Natural killer cell (primary cell): ENCODE data around the gene SPATA16. TPM values are rescaled to one million over a fixed set of nuclear protein-coding genes. Genes with fewer than 3 reads are reported as not detected.

Source experiments
- ATAC-seq, 3 donors: fragments of 150-1000 bp in 2 of 3; fragments of 200-7000 bp in 1 of 3; cut with Tn5 transposase; 1 replicate in 1 of 3; 2 replicates in 2 of 3; pipeline ENCODE4 v1.10.0; 2021; ENCODE audit warnings: mild to moderate bottlenecking in 2 of 3, moderate library complexity in 2 of 3
- DNase-seq, 2 donors: peaks; one replicate each; pipeline versions ENCODE4 v3.0.0 to v3.0.0-alpha.2; 2013 to 2021; ENCODE audit warnings: mixed read lengths in 1 of 2
- H3K27ac ChIP-seq: one replicate; pipeline ENCODE4 v1.5.1; 2013; ENCODE audit warnings: mild to moderate bottlenecking, low read length
- H3K27me3 ChIP-seq: one replicate; pipeline ENCODE4 v1.6.1; 2013; ENCODE audit warnings: low read length; ENCODE audit not compliant: control insufficient read depth, insufficient read depth
- H3K36me3 ChIP-seq: one replicate; pipeline ENCODE4 v1.6.1; 2013; ENCODE audit warnings: low read length; ENCODE audit not compliant: control insufficient read depth, insufficient read depth
- H3K4me1 ChIP-seq: one replicate; pipeline ENCODE4 v1.6.1; 2013; ENCODE audit warnings: low read length; ENCODE audit not compliant: control insufficient read depth, insufficient read depth
- H3K4me3 ChIP-seq: one replicate; pipeline ENCODE4 v1.5.1; 2013; ENCODE audit warnings: low read length
- H3K9me3 ChIP-seq: one replicate; pipeline ENCODE4 v1.6.1; 2013; ENCODE audit warnings: low read length; ENCODE audit not compliant: control insufficient read depth, insufficient read depth
- H3K27ac Mint-ChIP-seq, 2 donors: one replicate each; pipeline ENCODE4 v1.8.0; 2022; ENCODE audit warnings: mild to moderate bottlenecking in 2 of 2, mixed read lengths in 2 of 2, moderate library complexity in 1 of 2
- H3K27me3 Mint-ChIP-seq, 2 donors: one replicate each; pipeline ENCODE4 v1.8.0; 2022; ENCODE audit warnings: low read depth in 2 of 2, mixed read lengths in 2 of 2
- H3K36me3 Mint-ChIP-seq: one replicate; pipeline ENCODE4 v1.8.0; 2022; ENCODE audit warnings: mixed read lengths
- H3K4me1 Mint-ChIP-seq, 2 donors: one replicate each; pipeline ENCODE4 v1.8.0; 2022; ENCODE audit warnings: mixed read lengths in 2 of 2
- H3K4me3 Mint-ChIP-seq: one replicate; pipeline ENCODE4 v1.8.0; 2022; ENCODE audit warnings: mild to moderate bottlenecking, moderate library complexity, mixed read lengths
- H3K9me3 Mint-ChIP-seq, 2 donors: one replicate each; pipeline ENCODE4 v1.8.0; 2022; ENCODE audit warnings: mixed read lengths in 2 of 2
- whole genome bisulfite sequencing: methylation state at CpG from one replicate; pipeline ENCODE4 v1.1.7; 2013; ENCODE audit warnings: missing lambda C conversion rate; ENCODE audit not compliant: insufficient coverage; 5-methylcytosine and 5-hydroxymethylcytosine counted together
- intact Hi-C: fragments of 100-400 bp; cut with micrococcal nuclease; formaldehyde crosslinking; loops from one replicate; pipeline ENCODE4 v1.14.2; 2022
- total RNA-seq, 4 donors: library from RNA; stranded (reverse); fragments of 120-200 nt in 1 of 4; gene quantifications; one replicate each; pipeline versions ENCODE4 v1.2.3 to v1.2.4, GENCODE V29; 2013 to 2022
- TF ChIP-seq, protein P1 (sequence below): fragments of 200-600 bp; IDR thresholded peaks from one replicate; pipeline ENCODE4 v1.8.0; 2022; ENCODE audit warnings: antibody characterized with exemption

Gene SPATA16
- total RNA-seq, 3 donors from 2014 or later (not counting 1 experiment from before 2014, with no cell fraction given) = not detected

DNA sequence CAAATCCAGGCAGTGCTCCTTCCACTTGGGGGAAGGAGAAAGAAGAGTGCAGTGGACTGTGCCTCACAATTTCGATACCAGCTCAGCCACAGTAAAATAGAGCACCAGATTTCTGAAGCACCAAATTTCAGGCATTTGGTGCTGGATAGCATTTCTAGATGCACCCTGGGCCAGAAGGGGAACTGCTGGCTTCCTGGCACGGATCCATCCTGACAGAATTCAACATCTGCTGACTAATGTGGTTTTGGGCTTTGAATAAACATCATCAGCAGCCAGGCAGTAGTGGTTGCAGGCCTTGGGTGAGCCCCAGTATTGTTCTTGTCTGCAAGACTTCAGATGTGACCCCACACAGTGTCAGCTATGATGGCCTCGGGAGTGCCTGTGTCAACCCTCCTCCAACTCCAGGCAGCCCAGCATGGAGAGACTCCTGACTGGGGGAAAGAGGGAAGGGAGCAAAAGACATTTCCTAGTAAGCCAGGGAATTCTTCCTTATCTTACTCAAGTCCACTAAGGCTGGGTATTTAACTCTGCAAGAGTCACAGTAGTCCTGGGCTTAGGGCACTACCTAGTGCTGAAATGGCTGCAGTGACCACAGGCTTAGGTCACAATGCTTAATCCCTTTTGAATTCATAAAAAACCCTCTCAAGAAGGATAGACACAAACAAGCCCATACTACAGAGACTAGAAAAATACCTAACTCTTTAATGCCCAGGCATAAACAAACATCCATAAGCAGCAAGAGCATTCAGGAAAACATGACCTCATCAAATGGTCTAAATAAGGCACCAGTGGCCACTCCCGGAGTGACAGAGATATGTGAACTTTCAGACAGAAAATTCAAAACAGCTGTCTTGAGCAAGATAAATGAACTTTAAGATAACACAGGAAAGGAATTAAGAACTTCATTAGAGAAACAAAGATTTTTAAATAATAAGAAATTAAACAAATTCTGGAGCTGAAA is 74.7 kb downstream of the SPATA16 start:
- ATAC-seq (no peak), DNase-seq (no peak)
- no peak overlapping the region for H3K4me3 ChIP-seq
- intact Hi-C loops = no loop called here
- peaks cover 7% of the 10 kb centered on the region for H3K36me3 Mint-ChIP-seq
- 34% methylated on average over 4 of the region's 4 CpGs for whole genome bisulfite sequencing
- no peaks in the 10 kb centered on the region for H3K27me3 ChIP-seq
- no peak overlapping the region for H3K4me3 Mint-ChIP-seq
- TF ChIP-seq, protein P1, sequence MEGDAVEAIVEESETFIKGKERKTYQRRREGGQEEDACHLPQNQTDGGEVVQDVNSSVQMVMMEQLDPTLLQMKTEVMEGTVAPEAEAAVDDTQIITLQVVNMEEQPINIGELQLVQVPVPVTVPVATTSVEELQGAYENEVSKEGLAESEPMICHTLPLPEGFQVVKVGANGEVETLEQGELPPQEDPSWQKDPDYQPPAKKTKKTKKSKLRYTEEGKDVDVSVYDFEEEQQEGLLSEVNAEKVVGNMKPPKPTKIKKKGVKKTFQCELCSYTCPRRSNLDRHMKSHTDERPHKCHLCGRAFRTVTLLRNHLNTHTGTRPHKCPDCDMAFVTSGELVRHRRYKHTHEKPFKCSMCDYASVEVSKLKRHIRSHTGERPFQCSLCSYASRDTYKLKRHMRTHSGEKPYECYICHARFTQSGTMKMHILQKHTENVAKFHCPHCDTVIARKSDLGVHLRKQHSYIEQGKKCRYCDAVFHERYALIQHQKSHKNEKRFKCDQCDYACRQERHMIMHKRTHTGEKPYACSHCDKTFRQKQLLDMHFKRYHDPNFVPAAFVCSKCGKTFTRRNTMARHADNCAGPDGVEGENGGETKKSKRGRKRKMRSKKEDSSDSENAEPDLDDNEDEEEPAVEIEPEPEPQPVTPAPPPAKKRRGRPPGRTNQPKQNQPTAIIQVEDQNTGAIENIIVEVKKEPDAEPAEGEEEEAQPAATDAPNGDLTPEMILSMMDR = no peak
- no peaks in the 10 kb centered on the region for H3K4me1 Mint-ChIP-seq
- H3K27me3 Mint-ChIP-seq = no peaks in the 10 kb centered on the region
- H3K4me1 ChIP-seq = no peaks in the 10 kb centered on the region
- no peak overlapping the region for H3K27ac ChIP-seq
- H3K9me3 Mint-ChIP-seq = peaks cover 3 to 13% of the 10 kb centered on the region in 2 donors
- no peaks in the 10 kb centered on the region for H3K36me3 ChIP-seq
- no peaks in the 10 kb centered on the region for H3K9me3 ChIP-seq
- H3K27ac Mint-ChIP-seq = no peak overlapping the region

DNA sequence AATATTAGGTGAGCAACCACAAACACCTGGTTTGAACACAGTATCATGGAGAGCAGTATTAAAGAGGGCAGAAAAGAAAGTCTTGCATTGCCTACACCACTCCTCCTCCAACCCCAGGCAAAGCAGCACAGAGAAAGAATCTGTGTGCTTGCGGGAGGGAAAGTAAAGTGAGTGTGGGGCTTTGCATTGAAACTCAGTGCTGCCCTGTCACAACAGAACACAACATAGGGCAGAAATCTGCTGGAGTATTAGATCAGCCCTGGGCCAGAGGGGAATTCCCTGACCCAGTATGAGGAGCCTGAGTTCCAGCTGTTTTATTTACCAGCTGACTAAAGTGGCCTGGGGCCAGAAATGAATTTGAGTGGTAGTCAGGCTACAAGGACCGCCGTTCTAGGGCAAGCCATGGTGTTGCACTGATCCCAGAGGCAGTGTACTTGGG is 75.5 kb downstream of the SPATA16 start:
- Mint-ChIP-seq H3K9me3 (peaks cover 3 to 10% of the 10 kb centered on the region in 2 donors), H3K36me3 (peaks cover 7% of the 10 kb centered on the region), H3K27ac (no peak overlapping the region), H3K4me3 (no peak overlapping the region), H3K27me3 (no peaks in the 10 kb centered on the region), H3K4me1 (no peaks in the 10 kb centered on the region)
- Histone ChIP-seq H3K4me3 (no peak overlapping the region), H3K9me3 (no peaks in the 10 kb centered on the region), H3K4me1 (no peaks in the 10 kb centered on the region), H3K36me3 (no peaks in the 10 kb centered on the region), H3K27me3 (no peaks in the 10 kb centered on the region), H3K27ac (no peak overlapping the region)
- intact Hi-C loops = no loop called here
- no peak for DNase-seq
- TF ChIP-seq, protein P1 = no peak
- no peak for ATAC-seq
- WGBS = 26% methylated on average over 3 of the region's 3 CpGs

DNA sequence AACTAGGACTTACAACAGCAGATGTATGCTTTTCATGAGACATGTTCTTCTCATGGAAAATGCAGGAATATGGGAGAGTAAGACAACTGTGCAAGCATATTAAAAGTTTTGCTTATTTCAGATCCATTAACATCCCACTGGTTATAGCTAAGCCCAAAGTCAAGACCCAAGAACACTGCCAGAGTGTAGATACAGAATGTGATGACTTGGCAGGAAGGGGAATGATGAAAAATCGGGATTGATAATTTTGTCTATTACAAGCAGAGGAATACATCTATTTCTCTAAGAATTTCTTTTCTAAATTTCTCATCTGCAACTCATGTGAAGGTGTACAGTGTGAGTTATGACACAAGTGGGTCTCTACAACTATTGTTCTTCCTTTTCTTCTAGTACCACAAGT is 76.4 kb downstream of the SPATA16 start:
- H3K9me3 Mint-ChIP-seq = peaks cover 3 to 10% of the 10 kb centered on the region in 2 donors
- H3K27ac ChIP-seq = no peak overlapping the region
- H3K27ac Mint-ChIP-seq = no peak overlapping the region
- H3K36me3 ChIP-seq = no peaks in the 10 kb centered on the region
- no peaks in the 10 kb centered on the region for H3K9me3 ChIP-seq
- H3K36me3 Mint-ChIP-seq = peaks cover 7% of the 10 kb centered on the region
- no peak for DNase-seq
- ATAC-seq = no peak
- H3K4me3 ChIP-seq = no peak overlapping the region
- H3K27me3 ChIP-seq = no peaks in the 10 kb centered on the region
- H3K4me1 Mint-ChIP-seq = no peaks in the 10 kb centered on the region
- WGBS = no CpG with 5 or more reads among the region's 1 CpG
- intact Hi-C loops = no loop called here
- no peaks in the 10 kb centered on the region for H3K4me1 ChIP-seq
- TF ChIP-seq, protein P1 = no peak
- no peak overlapping the region for H3K4me3 Mint-ChIP-seq
- no peaks in the 10 kb centered on the region for H3K27me3 Mint-ChIP-seq
